OCI-LY3 (cell line): Measurements from ENCODE around the gene ZFP92.

ENCODE experiments used
- EZH2phosphoT487 ChIP-seq: fragments of 200-600 bp; shearing (Covaris generic); IDR thresholded peaks from 2 replicates; pipeline ENCODE4 v1.6.1; 2018; ENCODE audit warnings: antibody characterized with exemption, mixed run types, low read depth
- TF ChIP-seq, protein P1 (sequence below): fragments of 200-600, 300-600 bp; sonication (generic); IDR thresholded peaks from 2 replicates; pipeline ENCODE4 v1.5.1; 2014; ENCODE audit warnings: antibody characterized with exemption, low read length, low read depth

DNA sequence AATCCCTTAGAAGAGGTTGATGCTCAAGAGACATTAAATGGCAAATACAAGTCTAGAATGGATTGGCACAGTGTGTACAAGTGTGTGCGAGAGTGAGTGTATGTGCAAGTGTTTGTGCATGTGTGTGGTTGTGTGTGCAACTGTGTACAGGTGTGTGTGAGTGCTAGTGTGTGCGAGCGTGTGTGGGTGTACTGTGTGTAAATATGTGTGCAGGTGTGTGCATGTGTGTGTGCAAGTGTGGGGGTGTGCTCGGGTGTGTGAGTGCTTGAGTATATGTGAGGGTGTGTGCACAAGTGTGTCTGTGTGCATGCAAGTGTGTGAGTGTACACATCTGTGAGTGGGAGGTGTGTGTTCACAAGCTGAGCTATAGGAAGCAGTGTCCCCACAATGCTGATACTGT, 28.7 kb downstream of the ZFP92 start:
- TF ChIP-seq, protein P1, sequence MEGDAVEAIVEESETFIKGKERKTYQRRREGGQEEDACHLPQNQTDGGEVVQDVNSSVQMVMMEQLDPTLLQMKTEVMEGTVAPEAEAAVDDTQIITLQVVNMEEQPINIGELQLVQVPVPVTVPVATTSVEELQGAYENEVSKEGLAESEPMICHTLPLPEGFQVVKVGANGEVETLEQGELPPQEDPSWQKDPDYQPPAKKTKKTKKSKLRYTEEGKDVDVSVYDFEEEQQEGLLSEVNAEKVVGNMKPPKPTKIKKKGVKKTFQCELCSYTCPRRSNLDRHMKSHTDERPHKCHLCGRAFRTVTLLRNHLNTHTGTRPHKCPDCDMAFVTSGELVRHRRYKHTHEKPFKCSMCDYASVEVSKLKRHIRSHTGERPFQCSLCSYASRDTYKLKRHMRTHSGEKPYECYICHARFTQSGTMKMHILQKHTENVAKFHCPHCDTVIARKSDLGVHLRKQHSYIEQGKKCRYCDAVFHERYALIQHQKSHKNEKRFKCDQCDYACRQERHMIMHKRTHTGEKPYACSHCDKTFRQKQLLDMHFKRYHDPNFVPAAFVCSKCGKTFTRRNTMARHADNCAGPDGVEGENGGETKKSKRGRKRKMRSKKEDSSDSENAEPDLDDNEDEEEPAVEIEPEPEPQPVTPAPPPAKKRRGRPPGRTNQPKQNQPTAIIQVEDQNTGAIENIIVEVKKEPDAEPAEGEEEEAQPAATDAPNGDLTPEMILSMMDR: no peak
- no peak for TF ChIP-seq EZH2phosphoT487
